ENCODE measurements around the gene PCNX2. TPM values are rescaled to one million over a fixed set of nuclear protein-coding genes. Genes with fewer than 3 reads are reported as not detected.

Gene PCNX2
- total and polyA plus RNA-seq, 8 donors, result 5.5 to 25.9 (median 8.7) TPM

DNA sequence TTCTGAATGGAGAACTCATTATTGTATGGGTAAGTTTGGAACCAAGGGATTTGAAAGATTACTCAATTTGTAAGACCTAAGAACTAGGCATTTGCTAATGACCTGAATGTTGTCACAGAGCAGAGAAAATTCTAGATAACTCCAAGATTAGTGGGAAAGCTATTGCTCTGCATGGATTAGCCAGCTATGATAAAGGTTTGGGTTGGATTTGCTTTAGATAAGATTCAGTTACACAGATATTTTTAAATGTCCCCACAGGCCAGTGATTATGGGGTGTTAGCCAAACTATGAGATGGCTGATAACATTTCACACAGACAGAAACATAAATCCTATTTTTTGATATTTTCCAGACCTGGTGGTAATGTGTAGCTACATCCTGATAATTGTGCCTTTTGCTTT lies 256.9 kb downstream of the PCNX2 start:
- Histone ChIP-seq H3K27ac (no peak overlapping the region), H3K4me3 (no peak overlapping the region), H3K27me3 (no peaks in the 10 kb centered on the region), H3K9me3 (no peaks in the 10 kb centered on the region), H3K4me1 (peaks cover 0 to 3% (median 0%) of the 10 kb centered on the region in 3 donors), H3K36me3 (no peaks in the 10 kb centered on the region)
- DNase-seq (no peak), ATAC-seq (peak in 1 of 4 donors; percentile 62), FAIRE-seq (no peak)
- intact Hi-C loops (cut with DNase I), result no loop called here
- TF ChIP-seq, protein P1, sequence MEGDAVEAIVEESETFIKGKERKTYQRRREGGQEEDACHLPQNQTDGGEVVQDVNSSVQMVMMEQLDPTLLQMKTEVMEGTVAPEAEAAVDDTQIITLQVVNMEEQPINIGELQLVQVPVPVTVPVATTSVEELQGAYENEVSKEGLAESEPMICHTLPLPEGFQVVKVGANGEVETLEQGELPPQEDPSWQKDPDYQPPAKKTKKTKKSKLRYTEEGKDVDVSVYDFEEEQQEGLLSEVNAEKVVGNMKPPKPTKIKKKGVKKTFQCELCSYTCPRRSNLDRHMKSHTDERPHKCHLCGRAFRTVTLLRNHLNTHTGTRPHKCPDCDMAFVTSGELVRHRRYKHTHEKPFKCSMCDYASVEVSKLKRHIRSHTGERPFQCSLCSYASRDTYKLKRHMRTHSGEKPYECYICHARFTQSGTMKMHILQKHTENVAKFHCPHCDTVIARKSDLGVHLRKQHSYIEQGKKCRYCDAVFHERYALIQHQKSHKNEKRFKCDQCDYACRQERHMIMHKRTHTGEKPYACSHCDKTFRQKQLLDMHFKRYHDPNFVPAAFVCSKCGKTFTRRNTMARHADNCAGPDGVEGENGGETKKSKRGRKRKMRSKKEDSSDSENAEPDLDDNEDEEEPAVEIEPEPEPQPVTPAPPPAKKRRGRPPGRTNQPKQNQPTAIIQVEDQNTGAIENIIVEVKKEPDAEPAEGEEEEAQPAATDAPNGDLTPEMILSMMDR (IDR thresholded peaks at IDR 0.05), result no peak

GRCh38 chr1:233037843-233038242 lies 257.7 kb downstream of the PCNX2 start:
- intact Hi-C loops (cut with DNase I), result no loop called here
- Histone ChIP-seq H3K9me3 (no peaks in the 10 kb centered on the region), H3K36me3 (no peaks in the 10 kb centered on the region), H3K27ac (no peak overlapping the region), H3K4me1 (peaks cover 0 to 3% (median 3%) of the 10 kb centered on the region in 3 donors), H3K4me3 (no peak overlapping the region), H3K27me3 (no peaks in the 10 kb centered on the region)
- ATAC-seq, result no peak
- DNase-seq, result no peak
- FAIRE-seq, result no peak
- TF ChIP-seq, protein P1 (IDR thresholded peaks at IDR 0.05), result no peak

DNA sequence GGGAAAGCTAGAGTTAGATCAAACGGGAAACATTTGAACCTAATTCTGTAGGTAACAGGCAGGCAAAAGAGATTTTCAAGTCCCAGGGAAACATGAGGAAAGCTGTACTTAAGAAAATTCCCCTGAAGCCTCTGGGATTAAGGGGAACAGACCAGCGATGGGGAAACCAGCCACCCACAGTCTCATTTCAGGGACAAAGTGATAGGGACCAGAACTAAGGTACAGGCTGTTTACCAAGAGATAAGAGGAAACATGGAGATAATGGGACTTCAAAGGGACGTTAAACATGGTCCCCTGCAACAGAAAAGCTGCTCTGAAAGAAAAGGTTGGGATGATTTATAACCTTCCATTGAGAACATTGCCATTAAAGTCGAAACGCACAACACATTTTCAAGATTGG lies 260.7 kb downstream of the PCNX2 start:
- WGBS, 2 donors, result 78 to 81% methylated on average over 5 of the region's 5 CpGs
- no peak for FAIRE-seq

DNA sequence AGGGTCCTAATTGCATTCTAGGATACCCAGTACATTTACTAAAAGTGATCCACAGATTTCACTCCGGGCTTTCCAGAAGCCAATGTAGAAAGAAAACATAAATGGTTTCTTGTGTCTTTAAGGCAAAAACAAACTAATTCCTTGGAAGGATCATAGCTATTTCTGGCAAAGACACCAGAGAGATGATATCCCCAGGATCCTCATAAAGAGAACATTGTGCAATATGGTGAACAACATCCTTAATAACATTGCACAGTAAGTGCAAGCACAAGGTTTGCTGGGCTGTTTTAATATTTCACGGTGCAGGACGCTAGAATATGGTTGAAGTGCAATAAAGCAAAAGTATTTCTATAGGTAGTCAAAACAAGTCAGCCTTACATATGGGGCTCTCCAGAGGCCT lies 262.2 kb downstream of the PCNX2 start:
- no peaks in the 10 kb centered on the region for H3K36me3 ChIP-seq
- no peaks in the 10 kb centered on the region for H3K27me3 ChIP-seq
- TF ChIP-seq, protein P1 (IDR thresholded peaks at IDR 0.05), result no peak
- H3K4me1 ChIP-seq, result peaks cover 0 to 3% (median 0%) of the 10 kb centered on the region in 3 donors
- 90 to 92% methylated on average over 3 of the region's 3 CpGs for WGBS, 2 donors
- H3K9me3 ChIP-seq, result no peaks in the 10 kb centered on the region
- H3K4me3 ChIP-seq, result no peak overlapping the region
- no peak for FAIRE-seq
- no peak for DNase-seq
- intact Hi-C loops (cut with DNase I), result no loop called here
- H3K27ac ChIP-seq, result no peak overlapping the region
- peak in 2 of 4 donors; percentile 26 for ATAC-seq

More for the DNA sequence above, 260.7 kb downstream of the PCNX2 start:
- no peak overlapping the region for H3K27ac ChIP-seq
- no peaks in the 10 kb centered on the region for H3K27me3 ChIP-seq
- DNase-seq (no peak), ATAC-seq (no peak)
- intact Hi-C loops (cut with DNase I), result no loop called here
- peaks cover 0 to 3% (median 3%) of the 10 kb centered on the region in 3 donors for H3K4me1 ChIP-seq
- H3K36me3 ChIP-seq, result no peaks in the 10 kb centered on the region
- H3K4me3 ChIP-seq, result no peak overlapping the region
- TF ChIP-seq, protein P1 (IDR thresholded peaks at IDR 0.05), result no peak
- H3K9me3 ChIP-seq, result no peaks in the 10 kb centered on the region

DNA sequence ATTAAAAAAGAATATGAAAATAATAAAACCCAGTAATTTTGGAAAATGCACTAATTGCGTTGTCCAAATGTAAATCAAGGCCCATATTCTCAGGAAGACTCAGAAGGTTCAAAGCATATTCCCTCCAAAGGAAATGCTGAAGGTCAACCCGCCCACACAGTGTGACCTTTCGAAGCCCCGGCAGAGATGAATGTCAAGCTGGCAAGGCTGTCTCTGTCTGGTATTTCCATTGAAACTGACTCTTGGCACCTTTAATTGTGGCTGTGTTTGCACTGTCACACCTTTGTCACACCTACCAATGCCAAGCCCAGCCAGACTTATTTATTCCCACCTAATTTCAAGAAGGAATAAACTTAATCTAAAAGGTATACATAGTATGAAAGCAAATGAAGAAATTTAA lies 262.6 kb downstream of the PCNX2 start:
- H3K4me3 ChIP-seq, result no peak overlapping the region
- H3K27ac ChIP-seq, result no peak overlapping the region
- TF ChIP-seq, protein P1 (IDR thresholded peaks at IDR 0.05), result no peak
- intact Hi-C loops (cut with DNase I), result no loop called here
- 56 to 57% methylated on average over 4 of the region's 4 CpGs for WGBS, 2 donors
- no peak for FAIRE-seq
- peaks cover 0 to 3% (median 0%) of the 10 kb centered on the region in 3 donors for H3K4me1 ChIP-seq
- no peaks in the 10 kb centered on the region for H3K27me3 ChIP-seq
- peak in 1 of 4 donors; percentile 46 for ATAC-seq
- no peak for DNase-seq
- no peaks in the 10 kb centered on the region for H3K36me3 ChIP-seq
- no peaks in the 10 kb centered on the region for H3K9me3 ChIP-seq
